GM10266 (cell line): Measurements from ENCODE around the gene DPH6.

ENCODE experiments used
- DNase-seq: peaks from one replicate; pipeline ENCODE4 v3.0.0; 2012; ENCODE audit errors: extremely low spot score
- TF ChIP-seq, protein P1 (sequence below): IDR thresholded peaks from 2 replicates; pipeline ENCODE4 v1.5.1; 2012; ENCODE audit warnings: mild to moderate bottlenecking, low read depth; ENCODE audit not compliant: control insufficient read depth, insufficient read depth; ENCODE audit errors: missing control alignments

DPH6 gene

GRCh38 chr15:35565901-35566300 lies 19.9 kb upstream of the DPH6 start:
- TF ChIP-seq, protein P1, sequence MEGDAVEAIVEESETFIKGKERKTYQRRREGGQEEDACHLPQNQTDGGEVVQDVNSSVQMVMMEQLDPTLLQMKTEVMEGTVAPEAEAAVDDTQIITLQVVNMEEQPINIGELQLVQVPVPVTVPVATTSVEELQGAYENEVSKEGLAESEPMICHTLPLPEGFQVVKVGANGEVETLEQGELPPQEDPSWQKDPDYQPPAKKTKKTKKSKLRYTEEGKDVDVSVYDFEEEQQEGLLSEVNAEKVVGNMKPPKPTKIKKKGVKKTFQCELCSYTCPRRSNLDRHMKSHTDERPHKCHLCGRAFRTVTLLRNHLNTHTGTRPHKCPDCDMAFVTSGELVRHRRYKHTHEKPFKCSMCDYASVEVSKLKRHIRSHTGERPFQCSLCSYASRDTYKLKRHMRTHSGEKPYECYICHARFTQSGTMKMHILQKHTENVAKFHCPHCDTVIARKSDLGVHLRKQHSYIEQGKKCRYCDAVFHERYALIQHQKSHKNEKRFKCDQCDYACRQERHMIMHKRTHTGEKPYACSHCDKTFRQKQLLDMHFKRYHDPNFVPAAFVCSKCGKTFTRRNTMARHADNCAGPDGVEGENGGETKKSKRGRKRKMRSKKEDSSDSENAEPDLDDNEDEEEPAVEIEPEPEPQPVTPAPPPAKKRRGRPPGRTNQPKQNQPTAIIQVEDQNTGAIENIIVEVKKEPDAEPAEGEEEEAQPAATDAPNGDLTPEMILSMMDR: no peak

GRCh38 chr15:35562641-35563040 lies 16.7 kb upstream of the DPH6 start:
- TF ChIP-seq, protein P1: no peak

More at GRCh38 chr15:35565901-35566300, 19.9 kb upstream of the DPH6 start:
- no peak for DNase-seq

DNA sequence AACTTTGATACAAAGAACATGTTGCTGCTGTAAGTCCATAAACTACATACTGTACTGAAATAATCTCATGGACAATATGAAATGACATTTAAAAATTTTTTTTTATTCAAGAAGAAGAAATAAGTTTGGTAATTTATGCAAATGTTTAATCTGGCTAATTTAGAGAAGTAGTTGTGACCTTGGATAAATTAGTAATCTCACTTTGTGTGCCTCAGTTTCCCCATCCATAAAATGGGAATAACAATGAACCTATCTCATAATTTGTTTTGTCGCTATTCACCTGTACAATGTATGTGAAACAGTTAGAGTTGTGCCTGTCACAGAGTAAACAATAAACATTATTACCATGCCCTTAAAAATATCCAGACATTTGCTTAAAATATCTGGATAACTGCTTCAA lies 15.3 kb upstream of the DPH6 start:
- TF ChIP-seq, protein P1: no peak
- DNase-seq: no peak

More at GRCh38 chr15:35562641-35563040, 16.7 kb upstream of the DPH6 start:
- no peak for DNase-seq

DNA sequence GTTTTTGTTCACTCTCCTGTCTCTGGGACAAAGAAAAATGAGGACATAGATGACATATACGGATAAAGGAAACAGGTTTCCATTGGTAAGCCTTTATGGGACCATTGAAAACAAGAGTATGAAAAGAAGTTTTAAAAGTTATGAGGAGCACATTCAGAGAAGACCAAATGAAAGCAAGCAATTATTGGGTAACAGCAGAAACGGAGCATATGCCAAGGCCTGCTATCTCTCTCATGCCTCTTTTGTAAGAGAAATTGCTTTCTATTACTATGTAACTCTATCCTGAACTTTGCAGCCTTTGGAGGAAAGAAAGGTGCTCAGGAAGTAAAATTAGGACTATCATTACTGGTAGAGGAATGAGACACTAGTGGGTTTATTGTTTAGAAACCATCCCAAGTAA lies 14.9 kb upstream of the DPH6 start:
- DNase-seq: no peak
- TF ChIP-seq, protein P1: no peak

GRCh38 chr15:35560258-35560657 lies 14.3 kb upstream of the DPH6 start:
- no peak for DNase-seq

GRCh38 chr15:35559683-35560082 lies 13.7 kb upstream of the DPH6 start:
- TF ChIP-seq, protein P1: no peak
- no peak for DNase-seq

More at GRCh38 chr15:35560258-35560657, 14.3 kb upstream of the DPH6 start:
- TF ChIP-seq, protein P1: no peak

GRCh38 chr15:35557544-35557943 lies 11.6 kb upstream of the DPH6 start:
- DNase-seq: no peak
- TF ChIP-seq, protein P1: no peak
